ENCODE results near the gene ORAI3. TPM values are rescaled to one million over a fixed set of nuclear protein-coding genes. Genes with fewer than 3 reads are reported as not detected.

The ORAI3 gene
- polyA plus RNA-seq, 2 of the 4 experiments (the other 2 are of a cell fraction) = 10.5 to 14.1 TPM

- WGBS (ENCODE audit: missing lambda C conversion rate) = 63% methylated on average over 13 of the region's 15 CpGs
- peak overlapping the region; percentile 37 to 66; a peak in 3 of 6 replicates for H3K27ac ChIP-seq
- ChIA-PET POLR2A (no interaction called here), CTCF (interaction anchor here (0.9 to 12.2 kb wide), 5 partner anchors 8 to 26 kb away, joined by 4 to 134 read pairs (median 5); no protein-coding TSS in a partner anchor)
- DNase-seq (ENCODE audit: low read depth in 1 of 2, low spot score in 1 of 2) (peak; percentile 47 to 79), FAIRE-seq (peak; percentile 32), ATAC-seq (peak; percentile 56 to 76)
- H3K4me2 ChIP-seq = 0 out of 3 replicates have a peak overlapping the region, but pooled peaks have one; percentile 17
- no peaks in the 10 kb centered on the region for H3K9me3 ChIP-seq
- peaks cover 15% of the 10 kb centered on the region; the same call in 2 of the 3 replicates for H3K4me1 ChIP-seq
- no peak overlapping the region for H3K4me3 ChIP-seq
- TF ChIP-seq PBX3 (IDR thresholded peaks at IDR 0.05) (no peak), NR3C1 (IDR thresholded peaks at IDR 0.05) (no peak), MAX (IDR thresholded peaks at IDR 0.05) (no peak), CBX2 (IDR thresholded peaks at IDR 0.05; ENCODE audit: borderline replicate concordance, low read depth) (no peak), ZC3H11A (IDR thresholded peaks at IDR 0.05) (no peak), POLR2A (IDR thresholded peaks at IDR 0.05; ENCODE audit: low read length) (no peak), ZSCAN20 (CRISPR knock-in tag; IDR thresholded peaks at IDR 0.05) (no peak), HOXB13 (CRISPR knock-in tag; IDR thresholded peaks at IDR 0.05; ENCODE audit: low read depth) (no peak), REST (IDR thresholded peaks at IDR 0.05) (no peak), TFCP2L1 (CRISPR knock-in tag; IDR thresholded peaks at IDR 0.05) (no peak), HOXB5 (CRISPR knock-in tag; IDR thresholded peaks at IDR 0.05) (no peak), CBX8 (IDR thresholded peaks at IDR 0.05) (no peak), ZFP36 (IDR thresholded peaks at IDR 0.05; ENCODE audit: borderline replicate concordance, partially characterized antibody) (no peak)
- TF ChIP-seq, protein P1, sequence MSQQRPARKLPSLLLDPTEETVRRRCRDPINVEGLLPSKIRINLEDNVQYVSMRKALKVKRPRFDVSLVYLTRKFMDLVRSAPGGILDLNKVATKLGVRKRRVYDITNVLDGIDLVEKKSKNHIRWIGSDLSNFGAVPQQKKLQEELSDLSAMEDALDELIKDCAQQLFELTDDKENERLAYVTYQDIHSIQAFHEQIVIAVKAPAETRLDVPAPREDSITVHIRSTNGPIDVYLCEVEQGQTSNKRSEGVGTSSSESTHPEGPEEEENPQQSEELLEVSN (IDR thresholded peaks at IDR 0.05; ENCODE audit: borderline replicate concordance, low read depth) = no peak
Measured at GRCh38 chr16:30927789-30928378, 21.0 kb upstream of the ORAI3 start.

DNA sequence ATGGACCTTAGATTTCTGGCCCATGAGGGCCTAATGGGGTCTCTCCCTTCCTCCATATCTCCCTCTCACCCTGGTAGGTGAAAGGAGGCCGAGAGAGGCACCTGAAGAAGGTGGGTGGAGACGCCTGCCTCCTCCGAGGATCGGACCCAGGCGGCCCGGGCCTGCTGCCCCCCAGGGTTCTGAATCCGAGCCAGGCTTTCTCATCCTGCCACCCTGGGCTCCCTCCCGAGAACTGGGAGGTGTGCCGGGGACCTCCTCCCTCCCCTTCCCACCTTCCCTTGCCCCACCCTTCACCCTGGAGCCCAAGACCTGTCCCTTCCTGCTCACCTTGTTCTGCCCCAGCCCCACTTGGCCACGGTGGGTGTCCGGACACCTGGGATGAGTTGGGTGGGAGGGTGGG, 20.5 kb upstream of the ORAI3 start:
- no peak overlapping the region for H3K4me2 ChIP-seq
- 78% methylated on average over 9 of the region's 11 CpGs for WGBS (ENCODE audit: missing lambda C conversion rate)
- POLR2A ChIA-PET = no interaction called here
- TF ChIP-seq POLR2AphosphoS2 (conservative IDR thresholded peaks at IDR 0.05; ENCODE audit: low read length) = no peak
- no peak for TF ChIP-seq NPAS2 (CRISPR knock-in tag; IDR thresholded peaks at IDR 0.05; ENCODE audit: borderline replicate concordance)
- no peak for TF ChIP-seq SMC3 (IDR thresholded peaks at IDR 0.05)
- no peak overlapping the region for H3K4me3 ChIP-seq
- H3K9me3 ChIP-seq = no peaks in the 10 kb centered on the region
- FAIRE-seq = no peak
- CTCF ChIA-PET = interaction anchor here (1.5 to 12.2 kb wide), 3 partner anchors 7 to 25 kb away, joined by 4 to 134 read pairs (median 5); no protein-coding TSS in a partner anchor
- no peak for DNase-seq (ENCODE audit: low read depth in 1 of 2, low spot score in 1 of 2)
- H3K27ac ChIP-seq = no peak overlapping the region
- ATAC-seq = no peak
- H3K4me1 ChIP-seq = peaks cover 15% of the 10 kb centered on the region; the same call in 2 of the 3 replicates

- TF ChIP-seq CHD2 (IDR thresholded peaks at IDR 0.05; ENCODE audit: low read length, partially characterized antibody) (no peak), ZNF302 (CRISPR knock-in tag; IDR thresholded peaks at IDR 0.05) (no peak), RCOR1 (IDR thresholded peaks at IDR 0.05; ENCODE audit: low read depth, low read length) (no peak), HEYL (CRISPR knock-in tag; IDR thresholded peaks at IDR 0.05) (no peak), EHMT2 (IDR thresholded peaks at IDR 0.05; ENCODE audit: low read depth) (no peak), CEBPB (IDR thresholded peaks at IDR 0.05) (no peak)
- DNase-seq (ENCODE audit: low read depth in 1 of 2, low spot score in 1 of 2) (no peak), FAIRE-seq (no peak), ATAC-seq (no peak)
- H3K4me1 ChIP-seq = peaks cover 15% of the 10 kb centered on the region; the same call in 2 of the 3 replicates
- H3K4me3 ChIP-seq = no peak overlapping the region
- no peaks in the 10 kb centered on the region for H3K9me3 ChIP-seq
- H3K27ac ChIP-seq = no peak overlapping the region
- H3K4me2 ChIP-seq = no peak overlapping the region
- WGBS (ENCODE audit: missing lambda C conversion rate) = 85% methylated on average over 7 of the region's 7 CpGs
- CTCF ChIA-PET = interaction anchor here (0.5 to 12.2 kb wide), 4 partner anchors 12 to 488 kb away, joined by 3 to 134 read pairs (median 4); no protein-coding TSS in a partner anchor
- POLR2A ChIA-PET = no interaction called here
Measured at GRCh38 chr16:30929167-30929566, 19.7 kb upstream of the ORAI3 start.
